GM19455 (cell line): Measurements from ENCODE around the gene ISCA2.

Source experiments
- ATAC-seq: cut with Tn5 transposase; IDR thresholded peaks from one replicate; pipeline ENCODE4 v1.9.1; 2021; ENCODE audit not compliant: unreplicated experiment

The ISCA2 gene

GRCh38 chr14:74482571-74482970 is 11.0 kb upstream of the ISCA2 start:
- ATAC-seq: no peak

- ATAC-seq: no peak
Observed at GRCh38 chr14:74483321-74483720, 10.2 kb upstream of the ISCA2 start.

GRCh38 chr14:74486164-74486563 is 7.4 kb upstream of the ISCA2 start:
- no peak for ATAC-seq

- no peak for ATAC-seq
Observed at GRCh38 chr14:74488786-74489397, 4.7 kb upstream of the ISCA2 start.

- ATAC-seq: no peak
Observed at GRCh38 chr14:74490486-74490885, 3.1 kb upstream of the ISCA2 start.

DNA sequence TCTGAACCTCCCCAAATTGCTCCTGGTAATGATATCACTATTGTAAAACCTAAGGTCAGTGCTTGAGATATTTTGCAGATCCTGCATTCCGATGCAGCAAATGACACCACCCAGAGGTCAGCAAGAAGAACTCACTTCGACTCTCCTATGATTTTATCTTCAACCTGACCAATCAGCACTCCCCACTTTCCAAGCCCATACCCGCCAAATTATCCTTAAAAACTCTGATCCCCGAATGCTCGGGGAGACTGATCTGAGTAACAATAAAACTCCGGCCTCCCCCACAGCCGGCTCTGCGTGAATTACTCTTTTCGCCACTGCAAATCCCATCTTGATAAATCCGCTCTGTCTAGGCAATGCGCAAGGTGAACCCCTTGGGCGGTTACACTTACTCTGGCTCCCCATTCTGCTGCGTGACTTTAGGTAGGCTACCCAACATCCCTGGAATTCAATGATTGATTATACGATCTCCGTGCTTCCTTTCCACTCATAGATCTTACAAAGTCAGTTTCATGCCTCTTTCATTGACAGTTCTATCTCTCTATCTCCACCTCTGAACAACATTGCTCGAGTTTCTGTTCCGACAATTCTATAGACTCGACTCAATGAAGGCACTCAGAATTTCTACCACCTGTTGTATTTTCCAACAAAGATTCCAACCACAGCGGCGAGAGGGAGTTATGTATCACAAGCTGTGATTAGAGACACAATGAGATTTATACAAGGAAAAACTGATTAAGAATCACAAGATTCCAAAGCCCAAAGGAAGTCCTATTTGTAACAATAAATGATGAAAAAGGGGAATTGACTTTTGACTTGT is 1.4 kb upstream of the ISCA2 start:
- ATAC-seq: no peak

DNA sequence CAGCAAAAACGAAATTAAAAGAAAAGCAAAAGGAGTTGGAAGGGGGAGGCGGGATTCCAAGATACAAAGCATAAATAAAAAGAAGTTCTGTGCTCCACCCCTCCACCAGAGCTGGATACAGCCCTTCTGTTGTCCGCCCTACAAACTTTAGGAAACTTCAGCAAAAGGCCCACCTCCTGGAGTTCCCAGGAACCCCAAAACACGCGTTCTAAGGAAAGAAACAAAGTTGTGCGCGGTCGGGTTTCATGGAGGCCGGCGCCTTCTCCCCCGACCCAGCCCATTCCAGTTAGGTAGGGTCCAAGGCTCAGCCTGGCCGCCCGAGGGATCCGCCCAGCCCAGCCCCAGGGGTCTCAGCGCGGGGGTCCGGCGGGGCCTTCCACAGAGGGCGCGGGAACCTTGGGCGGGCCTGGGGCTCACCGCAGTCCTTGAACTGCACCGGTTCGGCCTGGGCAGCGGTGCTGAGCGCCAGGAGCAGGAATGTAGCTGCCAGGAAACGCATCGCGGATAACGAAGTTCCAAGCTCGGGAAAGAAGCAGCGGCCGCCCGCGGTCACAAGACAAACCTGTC is 706 bp upstream of the ISCA2 start, which contains the start of gene NPC2:
Gene NPC2, minus strand, starts transcription at position 530 of the 567 bp plus-strand sequence. Its CDS starts 31 bp downstream, at position 499.
- peak; percentile 12 for ATAC-seq

GRCh38 chr14:74495356-74495755 is 1.8 kb downstream of the ISCA2 start:
- no peak for ATAC-seq

GRCh38 chr14:74500417-74501134 is 7.0 kb downstream of the ISCA2 start:
- no peak for ATAC-seq

DNA sequence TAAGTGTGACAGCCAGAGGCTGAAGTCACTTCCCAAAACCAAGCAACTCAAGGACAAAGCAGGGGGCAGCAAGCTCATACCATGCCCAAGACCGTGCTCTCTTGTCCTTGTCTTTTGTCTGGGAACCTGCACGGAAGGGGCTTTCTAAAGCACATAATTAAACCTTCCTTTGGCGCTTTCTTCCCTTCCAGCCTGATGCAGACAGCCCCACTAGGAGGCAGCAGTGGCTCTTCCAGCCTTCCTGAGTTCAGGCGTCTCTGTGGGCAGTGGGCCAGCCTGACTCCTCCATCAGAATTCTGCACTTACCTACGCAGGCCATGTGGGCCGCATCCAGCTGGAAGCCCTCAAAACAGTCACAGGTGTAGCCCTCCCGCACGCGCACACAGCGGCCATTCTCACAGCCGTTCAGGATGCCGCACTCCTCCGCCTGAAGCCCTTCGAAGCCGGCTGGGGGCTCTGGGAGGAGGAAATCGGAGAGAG is 7.6 kb downstream of the ISCA2 start:
- ATAC-seq: no peak

- ATAC-seq: no peak
Observed at GRCh38 chr14:74501691-74502090, 8.1 kb downstream of the ISCA2 start.

- ATAC-seq: no peak
Observed at GRCh38 chr14:74502236-74503019, 8.9 kb downstream of the ISCA2 start.

DNA sequence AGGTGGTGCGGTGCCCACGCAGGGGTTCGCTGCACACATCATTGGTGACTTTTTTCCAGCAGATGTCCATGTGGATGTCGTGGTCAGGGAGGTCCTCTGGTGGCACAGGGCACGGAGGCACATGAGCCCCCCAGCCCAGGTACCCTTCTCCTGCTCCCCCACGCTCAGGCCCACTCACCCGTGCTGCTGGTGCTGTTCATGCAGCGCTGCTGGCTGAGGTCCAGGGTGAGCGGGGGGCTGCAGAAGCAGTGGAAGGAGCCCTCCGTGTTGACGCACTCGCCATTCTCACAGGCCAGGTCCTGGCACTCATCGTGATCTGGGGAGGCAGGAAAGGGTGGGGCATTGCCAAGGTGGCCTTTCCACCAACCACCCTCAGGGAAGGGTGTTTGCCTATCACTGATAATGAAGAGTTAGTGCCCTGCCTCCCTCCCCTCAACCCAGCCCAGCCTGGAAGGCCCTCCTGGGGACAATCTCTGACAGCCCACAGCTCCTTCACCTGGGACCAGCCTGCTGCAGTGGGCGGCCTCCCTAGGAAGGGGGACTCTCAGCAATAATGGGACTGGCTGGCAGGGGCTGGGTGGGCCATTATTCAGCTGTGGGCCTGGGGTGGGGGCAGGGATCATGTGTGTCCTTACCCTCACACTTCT is 9.8 kb downstream of the ISCA2 start:
- no peak for ATAC-seq

DNA sequence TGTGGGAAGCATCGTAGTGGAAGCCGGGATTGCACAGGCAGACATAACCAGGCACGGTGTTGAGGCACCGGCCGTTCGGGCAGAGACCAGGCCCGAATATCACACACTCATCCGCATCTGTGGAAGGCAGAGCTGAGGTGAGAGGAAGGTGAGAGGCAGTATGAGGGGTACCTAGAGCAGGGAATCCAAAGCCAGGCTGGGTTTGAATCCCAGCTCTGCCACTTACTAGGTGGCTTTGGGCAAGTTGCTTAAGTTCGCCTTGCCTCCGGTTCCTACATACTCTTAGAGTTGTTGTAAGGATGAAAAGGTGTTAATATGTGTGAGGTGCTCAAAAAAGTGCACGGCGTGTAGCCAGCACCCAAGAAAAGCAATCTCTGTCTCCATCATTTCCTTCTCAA is 10.4 kb downstream of the ISCA2 start:
- no peak for ATAC-seq

DNA sequence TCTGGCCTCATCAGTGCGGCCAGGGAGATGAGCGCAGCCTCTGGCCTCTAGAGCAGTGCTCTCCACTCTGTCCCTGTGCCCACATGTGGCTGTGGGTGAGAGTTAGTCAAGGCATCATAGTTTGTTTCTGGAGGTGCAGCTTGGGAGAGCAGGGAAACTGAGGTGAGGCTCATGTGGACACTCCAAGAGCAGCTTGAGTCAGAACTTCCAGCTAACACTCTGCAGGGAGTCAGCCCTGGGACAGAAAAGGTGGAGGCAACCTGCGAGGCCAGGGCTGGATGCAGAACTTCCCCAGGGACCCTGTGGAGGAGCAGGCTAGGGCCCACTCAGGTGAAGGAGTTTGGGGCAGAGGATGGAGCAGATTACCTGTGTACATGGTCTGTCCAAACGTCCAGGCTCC is 10.8 kb downstream of the ISCA2 start:
- ATAC-seq: no peak

DNA sequence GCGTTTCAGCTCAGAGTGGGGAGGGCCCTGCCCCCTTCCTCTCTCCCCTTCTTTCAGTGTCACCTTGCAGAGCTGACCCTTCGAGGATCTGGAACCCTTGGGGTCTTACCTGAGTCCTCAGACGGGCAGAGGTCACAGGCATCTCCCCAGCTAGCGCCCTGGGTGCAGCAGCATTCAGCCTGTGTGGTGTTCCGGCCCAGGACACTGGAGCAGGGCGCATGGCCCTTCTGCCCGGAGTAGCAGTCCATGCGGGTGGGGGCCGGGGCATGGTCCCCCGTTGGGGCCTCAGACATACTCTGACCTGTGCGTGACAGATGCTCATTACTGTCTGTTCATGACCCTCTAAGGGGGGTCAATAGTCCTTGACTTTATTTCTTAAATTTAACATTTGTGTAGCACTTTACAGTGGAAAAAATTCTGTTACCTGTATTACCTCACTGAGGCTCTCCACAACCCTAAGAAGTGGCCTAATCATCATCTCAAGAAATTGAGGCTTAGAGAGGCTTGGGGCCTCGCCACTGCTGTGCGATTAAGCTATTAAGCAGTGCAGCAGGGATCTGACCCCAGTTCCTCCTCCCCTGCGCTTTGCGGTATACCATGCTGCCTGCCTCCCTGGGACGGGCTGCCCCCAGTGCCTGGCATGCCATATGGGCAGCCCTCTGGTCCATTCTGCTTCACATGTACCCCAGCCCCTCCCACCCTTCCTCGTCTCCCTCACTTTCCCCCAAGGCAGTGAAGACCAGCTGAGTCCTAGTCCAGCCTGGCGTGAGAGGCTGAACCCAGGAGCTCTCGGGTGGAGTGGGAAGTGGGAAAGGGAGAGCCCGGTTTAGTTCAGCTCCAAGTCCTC is 11.5 kb downstream of the ISCA2 start:
- ATAC-seq: no peak

DNA sequence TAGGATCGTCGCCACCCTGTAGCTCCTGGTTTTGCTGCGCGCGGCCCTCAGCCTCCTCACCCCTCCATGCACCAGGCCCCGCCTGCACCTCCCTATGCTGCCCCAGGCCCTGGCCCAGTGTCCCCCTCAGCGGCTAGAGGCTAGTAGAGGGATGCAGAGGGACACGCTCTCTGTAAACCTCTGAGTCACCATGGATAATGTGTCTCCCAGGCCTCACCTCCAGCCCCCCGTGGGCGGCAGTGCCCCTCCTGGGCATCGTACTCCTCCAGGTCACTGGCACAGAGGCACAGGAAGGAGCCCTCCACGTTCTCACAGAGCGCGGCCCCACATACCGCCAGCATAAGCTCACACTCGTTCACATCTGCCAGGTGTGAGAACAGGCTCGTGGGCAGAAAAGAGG is 12.3 kb downstream of the ISCA2 start:
- no peak for ATAC-seq

DNA sequence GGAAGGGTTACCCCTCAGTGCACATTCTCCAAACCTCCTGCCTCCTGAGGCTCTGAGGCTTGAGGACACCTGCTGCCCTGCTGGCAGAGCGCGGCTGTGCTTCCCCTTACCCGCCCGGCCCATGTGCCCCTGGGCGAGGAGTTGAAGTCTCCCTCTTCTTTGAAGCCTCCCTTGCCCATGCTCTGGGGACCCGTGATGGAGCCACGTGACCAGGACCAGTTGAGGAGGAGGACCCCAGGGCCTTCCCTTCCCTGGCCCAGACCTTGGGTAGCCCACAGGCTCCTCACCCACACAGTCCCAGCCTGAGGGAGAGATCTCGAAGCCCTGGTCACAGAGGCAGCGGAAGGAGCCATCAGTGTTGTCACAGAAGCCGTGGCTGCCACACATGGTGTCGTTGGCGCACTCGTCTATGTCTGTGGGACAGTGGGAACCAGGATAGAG is 12.9 kb downstream of the ISCA2 start:
- ATAC-seq: no peak

GRCh38 chr14:74507085-74507484 is 13.5 kb downstream of the ISCA2 start:
- no peak for ATAC-seq
